H9 (cell line): ENCODE data around the gene JARID2. TPM values are rescaled to one million over a fixed set of nuclear protein-coding genes. Genes with fewer than 3 reads are reported as not detected.

ENCODE experiments used
- DNase-seq: peaks from one replicate; pipeline ENCODE4 v3.0.0-alpha.2; 2017
- H2AFZ ChIP-seq: one replicate; pipeline ENCODE4 v1.6.1; 2013; ENCODE audit warnings: mild to moderate bottlenecking, low read length, control low read depth, moderate library complexity
- H2AK5ac ChIP-seq: 2 replicates; pipeline ENCODE4 v1.6.1; 2013; ENCODE audit warnings: low read length, control low read depth, mixed read lengths; ENCODE audit not compliant: insufficient read length
- H2BK120ac ChIP-seq: one replicate; pipeline ENCODE4 v1.6.1; 2013; ENCODE audit warnings: low read depth, mild to moderate bottlenecking, low read length, control low read depth, inconsistent platforms; ENCODE audit not compliant: poor library complexity, severe bottlenecking
- H2BK12ac ChIP-seq: 2 replicates; pipeline ENCODE4 v1.6.1; 2013; ENCODE audit warnings: low read length, control low read depth, mixed read lengths, low read depth; ENCODE audit not compliant: insufficient read length
- H2BK15ac ChIP-seq: 2 replicates; pipeline ENCODE4 v1.6.1; 2013; ENCODE audit warnings: low read depth, low read length, control low read depth
- H2BK20ac ChIP-seq: one replicate; pipeline ENCODE4 v1.6.1; 2013; ENCODE audit warnings: low read depth, mild to moderate bottlenecking, low read length, control low read depth, inconsistent platforms; ENCODE audit not compliant: poor library complexity, severe bottlenecking
- H2BK5ac ChIP-seq: 2 replicates; pipeline ENCODE4 v1.6.1; 2013; ENCODE audit warnings: low read length, control low read depth, mixed read lengths; ENCODE audit not compliant: insufficient read length
- H3K14ac ChIP-seq: 2 replicates; pipeline ENCODE4 v1.6.1; 2013; ENCODE audit warnings: low read length, control low read depth; ENCODE audit not compliant: insufficient read depth
- H3K18ac ChIP-seq: 2 replicates; pipeline ENCODE4 v1.6.1; 2013; ENCODE audit warnings: low read depth, mild to moderate bottlenecking, mixed read lengths, low read length, control low read depth; ENCODE audit not compliant: insufficient read length
- H3K23ac ChIP-seq: 2 replicates; pipeline ENCODE4 v1.6.1; 2013; ENCODE audit warnings: low read length, control low read depth, mixed read lengths, low read depth; ENCODE audit not compliant: insufficient read length
- H3K23me2 ChIP-seq: 2 replicates; pipeline ENCODE4 v1.6.1; 2013; ENCODE audit warnings: low read depth, mild to moderate bottlenecking, mixed read lengths, low read length, control low read depth; ENCODE audit not compliant: insufficient read length, poor library complexity, severe bottlenecking
- H3K27ac ChIP-seq: 2 replicates; pipeline ENCODE4 v1.5.1; 2013; ENCODE audit warnings: low read length, control low read depth, mixed read lengths, low read depth; ENCODE audit not compliant: insufficient read length
- H3K27me3 ChIP-seq: 2 replicates; pipeline ENCODE4 v1.6.1; 2013; ENCODE audit warnings: low read length, control low read depth, inconsistent platforms; ENCODE audit not compliant: insufficient read depth
- H3K4ac ChIP-seq: 2 replicates; pipeline ENCODE4 v1.6.1; 2013; ENCODE audit warnings: low read depth, mild to moderate bottlenecking, control low read depth, inconsistent platforms, low read length, moderate library complexity
- H3K4me1 ChIP-seq: 2 replicates; pipeline ENCODE4 v1.6.1; 2013; ENCODE audit warnings: low read length, control low read depth, inconsistent platforms; ENCODE audit not compliant: insufficient read depth
- H3K4me2 ChIP-seq: 2 replicates; pipeline ENCODE4 v1.6.1; 2013; ENCODE audit warnings: low read length, control low read depth, mixed read lengths; ENCODE audit not compliant: insufficient read length, insufficient read depth
- H3K56ac ChIP-seq: 2 replicates; pipeline ENCODE4 v1.6.1; 2013; ENCODE audit warnings: low read depth, mild to moderate bottlenecking, mixed read lengths, low read length, control low read depth; ENCODE audit not compliant: insufficient read length
- H3K79me1 ChIP-seq: 2 replicates; pipeline ENCODE4 v1.6.1; 2013; ENCODE audit warnings: low read depth, mild to moderate bottlenecking, moderate library complexity, low read length, control low read depth, inconsistent platforms; ENCODE audit not compliant: insufficient read depth, poor library complexity, severe bottlenecking
- H3K79me2 ChIP-seq: 2 replicates; pipeline ENCODE4 v1.6.1; 2013; ENCODE audit warnings: low read length, control low read depth, inconsistent platforms; ENCODE audit not compliant: insufficient read depth
- H3K9ac ChIP-seq: 2 replicates; pipeline ENCODE4 v1.6.1; 2013; ENCODE audit warnings: low read length, control low read depth, mixed read lengths; ENCODE audit not compliant: insufficient read length; ENCODE audit errors: extremely low read depth
- H3K9me3 ChIP-seq: one replicate; pipeline ENCODE4 v1.6.1; 2013; ENCODE audit warnings: low read depth, low read length, inconsistent platforms; ENCODE audit not compliant: control insufficient read depth
- H3T11ph ChIP-seq: one replicate; pipeline ENCODE4 v1.6.1; 2013; ENCODE audit warnings: mild to moderate bottlenecking, low read length, control low read depth, inconsistent platforms
- H4K20me1 ChIP-seq: one replicate; pipeline ENCODE4 v1.6.1; 2013; ENCODE audit not compliant: control insufficient read depth, insufficient read length, insufficient read depth
- H4K5ac ChIP-seq: 2 replicates; pipeline ENCODE4 v1.6.1; 2013; ENCODE audit warnings: low read depth, mild to moderate bottlenecking, mixed read lengths, low read length, control low read depth; ENCODE audit not compliant: insufficient read length
- H4K8ac ChIP-seq: replicated peaks from 2 replicates; pipeline ENCODE4 v1.6.1; 2013; ENCODE audit warnings: low read length, control low read depth, mixed read lengths, low read depth; ENCODE audit not compliant: insufficient read length
- H4K91ac ChIP-seq: 2 replicates; pipeline ENCODE4 v1.6.1; 2013; ENCODE audit warnings: low read depth, mild to moderate bottlenecking, moderate library complexity, mixed read lengths, low read length, control low read depth; ENCODE audit not compliant: insufficient read length
- H3K27ac Mint-ChIP-seq, 3 experiments: 2 replicates in 2 of 3; 3 replicates in 1 of 3; pipeline ENCODE4 v1.8.0; 2020 to 2021; ENCODE audit warnings: mixed read lengths in 3 of 3, mild to moderate bottlenecking in 1 of 3, moderate library complexity in 1 of 3
- H3K27me3 Mint-ChIP-seq: 2 replicates; pipeline ENCODE4 v1.8.0; 2021; ENCODE audit warnings: low read depth, mild to moderate bottlenecking, moderate library complexity, mixed read lengths
- H3K36me3 Mint-ChIP-seq, 3 experiments: 2 replicates in 2 of 3; 3 replicates in 1 of 3; pipeline ENCODE4 v1.8.0; 2020 to 2021; ENCODE audit warnings: low read depth in 3 of 3, mixed read lengths in 3 of 3; ENCODE audit not compliant: insufficient read depth in 1 of 3
- H3K4me1 Mint-ChIP-seq, 2 experiments: 2 replicates each; pipeline ENCODE4 v1.8.0; 2020; ENCODE audit warnings: mixed read lengths in 2 of 2
- H3K4me3 Mint-ChIP-seq, 2 experiments: 2 replicates in 1 of 2; 3 replicates in 1 of 2; pipeline ENCODE4 v1.8.0; 2020 to 2021; ENCODE audit warnings: mild to moderate bottlenecking in 2 of 2, mixed read lengths in 2 of 2, moderate library complexity in 1 of 2
- H3K9me3 Mint-ChIP-seq, 2 experiments: 2 replicates in 1 of 2; 3 replicates in 1 of 2; pipeline ENCODE4 v1.8.0; 2020; ENCODE audit warnings: mild to moderate bottlenecking in 2 of 2, mixed read lengths in 2 of 2, moderate library complexity in 1 of 2
- CTCF ChIP-seq: fragments of 200-600 bp; sonication (generic); conservative IDR thresholded peaks from 3 replicates; pipeline ENCODE4 v1.8.0; 2021; ENCODE audit warnings: antibody characterized with exemption, mild to moderate bottlenecking
- WGBS: extraction: QIAGEN DNeasy Blood & Tissue Kit; methylation state at CpG from one replicate; pipeline ENCODE4 v1.1.7; 2013; ENCODE audit warnings: missing lambda C conversion rate, low lambda C conversion rate, mixed read lengths; ENCODE audit not compliant: insufficient read length; ENCODE audit errors: extremely low coverage; 5-methylcytosine and 5-hydroxymethylcytosine counted together
- total RNA-seq: library from RNA; stranded (reverse); gene quantifications from 2 replicates; pipeline ENCODE4 v1.2.1, GENCODE V29; 2021

Gene JARID2
- total RNA-seq, 1 experiment from 2014 or later: 174 TPM

- Histone ChIP-seq H3K4ac (no peak overlapping the region), H4K20me1 (no peaks in the 10 kb centered on the region), H3K23ac (no peak overlapping the region), H2BK15ac (no peak overlapping the region), H3K79me1 (no peaks in the 10 kb centered on the region), H3T11ph (no peak overlapping the region), H3K9ac (no peak overlapping the region), H2BK120ac (no peak overlapping the region), H3K23me2 (no peaks in the 10 kb centered on the region), H2AK5ac (no peak overlapping the region), H3K14ac (no peak overlapping the region), H3K9me3 (no peaks in the 10 kb centered on the region), H3K4me2 (peak overlapping the region; percentile 4), H2AFZ (no peak overlapping the region), H2BK5ac (no peak overlapping the region), H2BK20ac (no peak overlapping the region), H4K5ac (no peak overlapping the region), H3K27ac (no peak overlapping the region), H3K56ac (no peak overlapping the region), H3K27me3 (no peaks in the 10 kb centered on the region), H2BK12ac (no peak overlapping the region), H3K4me1 (peaks cover 26% of the 10 kb centered on the region), H4K8ac (no peak overlapping the region), H4K91ac (no peak overlapping the region), H3K79me2 (peaks cover 95% of the 10 kb centered on the region), H3K18ac (no peak overlapping the region)
- TF ChIP-seq CTCF: no peak
- H3K4me1 Mint-ChIP-seq: peaks cover 84 to 89% of the 10 kb centered on the region in 2 experiments
- no peaks in the 10 kb centered on the region for H3K9me3 Mint-ChIP-seq
- DNase-seq: no peak
- H3K27ac Mint-ChIP-seq: peak overlapping the region in 2 of 3 experiments; percentile 7 to 85; a peak in 3 of 7 replicates
- WGBS: no CpG with 5 or more reads among the region's 4 CpGs
- peaks cover 2% of the 10 kb centered on the region; the same call in 1 of the 2 replicates for H3K27me3 Mint-ChIP-seq
- peaks cover 0 to 7% (median 0%) of the 10 kb centered on the region in 3 experiments; a peak in 1 of 7 replicates for H3K36me3 Mint-ChIP-seq
- peak overlapping the region in 1 of 2 experiments; percentile 51; a peak in 2 of 5 replicates for H3K4me3 Mint-ChIP-seq
Observed at GRCh38 chr6:15384901-15385300, 139.0 kb downstream of the JARID2 start.
